Measurements from ENCODE around the gene MBOAT2.

Gene MBOAT2

DNA sequence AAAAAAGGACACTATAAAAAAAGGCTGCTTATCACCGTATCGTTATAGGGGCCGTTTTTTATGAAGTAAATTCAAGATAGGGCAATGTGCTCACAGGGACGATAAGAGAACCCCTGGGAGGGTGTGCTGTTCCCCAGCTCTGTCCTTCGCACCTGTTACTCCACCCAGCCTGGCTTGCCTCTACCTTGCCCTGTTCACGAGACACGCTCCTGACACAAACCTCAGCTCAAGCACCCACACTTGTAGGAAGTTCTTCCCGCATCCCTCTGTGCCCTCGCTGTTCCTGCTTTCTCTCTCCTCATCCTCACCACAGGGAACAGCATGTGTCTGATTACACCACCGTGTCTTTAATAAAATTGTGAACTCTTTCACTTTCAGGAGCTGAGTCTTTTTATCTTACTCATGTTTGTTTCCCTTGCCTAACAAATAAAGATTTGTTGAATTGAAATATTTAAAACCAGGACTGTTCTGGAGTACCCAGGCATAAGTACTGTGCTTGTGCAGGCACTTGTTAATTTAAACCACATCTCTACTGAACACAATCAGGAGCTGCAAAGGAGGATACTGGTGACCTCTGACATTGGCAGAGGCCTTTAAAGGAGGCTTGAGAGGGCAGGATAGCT lies 140.0 kb downstream of the MBOAT2 start:
- H3K4me3 ChIP-seq (replicated peaks; ENCODE audit: insufficient read depth, low read length), result no peak overlapping the region
- H3K27me3 ChIP-seq (ENCODE audit: insufficient read depth, poor library complexity, severe bottlenecking), result peaks cover 8% of the 10 kb centered on the region
- no peak overlapping the region for H3K27ac ChIP-seq (replicated peaks)
- no peak for DNase-seq (ENCODE audit: low read depth in 1 of 2, low spot score in 1 of 2)
- TF ChIP-seq, protein P1, sequence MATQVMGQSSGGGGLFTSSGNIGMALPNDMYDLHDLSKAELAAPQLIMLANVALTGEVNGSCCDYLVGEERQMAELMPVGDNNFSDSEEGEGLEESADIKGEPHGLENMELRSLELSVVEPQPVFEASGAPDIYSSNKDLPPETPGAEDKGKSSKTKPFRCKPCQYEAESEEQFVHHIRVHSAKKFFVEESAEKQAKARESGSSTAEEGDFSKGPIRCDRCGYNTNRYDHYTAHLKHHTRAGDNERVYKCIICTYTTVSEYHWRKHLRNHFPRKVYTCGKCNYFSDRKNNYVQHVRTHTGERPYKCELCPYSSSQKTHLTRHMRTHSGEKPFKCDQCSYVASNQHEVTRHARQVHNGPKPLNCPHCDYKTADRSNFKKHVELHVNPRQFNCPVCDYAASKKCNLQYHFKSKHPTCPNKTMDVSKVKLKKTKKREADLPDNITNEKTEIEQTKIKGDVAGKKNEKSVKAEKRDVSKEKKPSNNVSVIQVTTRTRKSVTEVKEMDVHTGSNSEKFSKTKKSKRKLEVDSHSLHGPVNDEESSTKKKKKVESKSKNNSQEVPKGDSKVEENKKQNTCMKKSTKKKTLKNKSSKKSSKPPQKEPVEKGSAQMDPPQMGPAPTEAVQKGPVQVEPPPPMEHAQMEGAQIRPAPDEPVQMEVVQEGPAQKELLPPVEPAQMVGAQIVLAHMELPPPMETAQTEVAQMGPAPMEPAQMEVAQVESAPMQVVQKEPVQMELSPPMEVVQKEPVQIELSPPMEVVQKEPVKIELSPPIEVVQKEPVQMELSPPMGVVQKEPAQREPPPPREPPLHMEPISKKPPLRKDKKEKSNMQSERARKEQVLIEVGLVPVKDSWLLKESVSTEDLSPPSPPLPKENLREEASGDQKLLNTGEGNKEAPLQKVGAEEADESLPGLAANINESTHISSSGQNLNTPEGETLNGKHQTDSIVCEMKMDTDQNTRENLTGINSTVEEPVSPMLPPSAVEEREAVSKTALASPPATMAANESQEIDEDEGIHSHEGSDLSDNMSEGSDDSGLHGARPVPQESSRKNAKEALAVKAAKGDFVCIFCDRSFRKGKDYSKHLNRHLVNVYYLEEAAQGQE (IDR thresholded peaks at IDR 0.05; ENCODE audit: insufficient replicate concordance, low read depth), result no peak
- TF ChIP-seq POLR2AphosphoS5 (IDR thresholded peaks at IDR 0.05; ENCODE audit: low read depth) (no peak), SPI1 (IDR thresholded peaks at IDR 0.05; ENCODE audit: borderline replicate concordance, low read depth) (no peak)

- no peak overlapping the region for H3K27ac ChIP-seq (replicated peaks)
- DNase-seq (ENCODE audit: low read depth in 1 of 2, low spot score in 1 of 2), result no peak
- H3K27me3 ChIP-seq (ENCODE audit: insufficient read depth, poor library complexity, severe bottlenecking), result peaks cover 8% of the 10 kb centered on the region
- TF ChIP-seq, protein P2, sequence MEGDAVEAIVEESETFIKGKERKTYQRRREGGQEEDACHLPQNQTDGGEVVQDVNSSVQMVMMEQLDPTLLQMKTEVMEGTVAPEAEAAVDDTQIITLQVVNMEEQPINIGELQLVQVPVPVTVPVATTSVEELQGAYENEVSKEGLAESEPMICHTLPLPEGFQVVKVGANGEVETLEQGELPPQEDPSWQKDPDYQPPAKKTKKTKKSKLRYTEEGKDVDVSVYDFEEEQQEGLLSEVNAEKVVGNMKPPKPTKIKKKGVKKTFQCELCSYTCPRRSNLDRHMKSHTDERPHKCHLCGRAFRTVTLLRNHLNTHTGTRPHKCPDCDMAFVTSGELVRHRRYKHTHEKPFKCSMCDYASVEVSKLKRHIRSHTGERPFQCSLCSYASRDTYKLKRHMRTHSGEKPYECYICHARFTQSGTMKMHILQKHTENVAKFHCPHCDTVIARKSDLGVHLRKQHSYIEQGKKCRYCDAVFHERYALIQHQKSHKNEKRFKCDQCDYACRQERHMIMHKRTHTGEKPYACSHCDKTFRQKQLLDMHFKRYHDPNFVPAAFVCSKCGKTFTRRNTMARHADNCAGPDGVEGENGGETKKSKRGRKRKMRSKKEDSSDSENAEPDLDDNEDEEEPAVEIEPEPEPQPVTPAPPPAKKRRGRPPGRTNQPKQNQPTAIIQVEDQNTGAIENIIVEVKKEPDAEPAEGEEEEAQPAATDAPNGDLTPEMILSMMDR (IDR thresholded peaks at IDR 0.05; ENCODE audit: insufficient read depth, low read length), result no peak
- no peak for TF ChIP-seq GABPA (IDR thresholded peaks at IDR 0.05; ENCODE audit: low read depth)
- no peak for TF ChIP-seq SPI1 (IDR thresholded peaks at IDR 0.05; ENCODE audit: borderline replicate concordance, low read depth)
- TF ChIP-seq, protein P1 (IDR thresholded peaks at IDR 0.05; ENCODE audit: insufficient replicate concordance, low read depth), result no peak
- TF ChIP-seq POLR2AphosphoS5 (IDR thresholded peaks at IDR 0.05; ENCODE audit: low read depth), result no peak
- H3K4me3 ChIP-seq (replicated peaks; ENCODE audit: insufficient read depth, low read length), result no peak overlapping the region
These were observed 141.3 kb downstream of the MBOAT2 start for GRCh38 chr2:8862230-8862629.

GRCh38 chr2:8861797-8862196 lies 141.7 kb downstream of the MBOAT2 start:
- TF ChIP-seq, protein P2 (IDR thresholded peaks at IDR 0.05; ENCODE audit: insufficient read depth, low read length), result no peak
- TF ChIP-seq GABPA (IDR thresholded peaks at IDR 0.05; ENCODE audit: low read depth), result no peak
- TF ChIP-seq, protein P1 (IDR thresholded peaks at IDR 0.05; ENCODE audit: insufficient replicate concordance, low read depth), result no peak
- TF ChIP-seq POLR2AphosphoS5 (IDR thresholded peaks at IDR 0.05; ENCODE audit: low read depth), result no peak
- H3K27me3 ChIP-seq (ENCODE audit: insufficient read depth, poor library complexity, severe bottlenecking), result peaks cover 8% of the 10 kb centered on the region

More at GRCh38 chr2:8861797-8862196, 141.7 kb downstream of the MBOAT2 start:
- Histone ChIP-seq H3K4me3 (replicated peaks; ENCODE audit: insufficient read depth, low read length) (no peak overlapping the region), H3K27ac (replicated peaks) (no peak overlapping the region)
- no peak for DNase-seq (ENCODE audit: low read depth in 1 of 2, low spot score in 1 of 2)

All from HL-60 (cell line).